ENCODE data around the gene TDRD6. TPM values are rescaled to one million over a fixed set of nuclear protein-coding genes. Genes with fewer than 3 reads are reported as not detected.
A peak's percentile ranks its signal among the peaks of the same experiment; 100 is the strongest.

The TDRD6 gene
- total RNA-seq, 1 donor from 2014 or later, result 0.52 TPM

- Histone ChIP-seq H3K27ac (ENCODE audit: low read depth, low read length) (no peak overlapping the region), H3K9ac (ENCODE audit: low read depth in 1 of 3, low read length in 3 of 3) (no peak overlapping the region), H3K9me3 (ENCODE audit: control insufficient read depth in 3 of 3, low read length in 3 of 3) (no peaks in the 10 kb centered on the region), H3K4me3 (ENCODE audit: low read length in 3 of 3) (no peak overlapping the region), H3K4me1 (ENCODE audit: control insufficient read depth in 3 of 3, insufficient read depth in 3 of 3, low read length in 3 of 3) (no peaks in the 10 kb centered on the region), H3K27me3 (ENCODE audit: control insufficient read depth in 3 of 3, insufficient read depth in 3 of 3, low read length in 3 of 3) (no peaks in the 10 kb centered on the region), H3K36me3 (ENCODE audit: control insufficient read depth in 3 of 3, insufficient read depth in 3 of 3, low read length in 3 of 3) (no peaks in the 10 kb centered on the region)
Observed at GRCh38 chr6:46715141-46715540, 27.5 kb downstream of the TDRD6 start.

GRCh38 chr6:46719099-46719498 lies 31.4 kb downstream of the TDRD6 start:
- no peaks in the 10 kb centered on the region for H3K4me1 ChIP-seq (ENCODE audit: control insufficient read depth in 3 of 3, insufficient read depth in 3 of 3, low read length in 3 of 3)
- no peak overlapping the region for H3K27ac ChIP-seq (ENCODE audit: low read depth, low read length)
- no peak overlapping the region for H3K4me3 ChIP-seq (ENCODE audit: low read length in 3 of 3)
- no peaks in the 10 kb centered on the region for H3K36me3 ChIP-seq (ENCODE audit: control insufficient read depth in 3 of 3, insufficient read depth in 3 of 3, low read length in 3 of 3)
- no peak overlapping the region for H3K9ac ChIP-seq (ENCODE audit: low read depth in 1 of 3, low read length in 3 of 3)
- no peaks in the 10 kb centered on the region for H3K9me3 ChIP-seq (ENCODE audit: control insufficient read depth in 3 of 3, low read length in 3 of 3)
- peaks cover 0 to 5% (median 0%) of the 10 kb centered on the region in 3 donors for H3K27me3 ChIP-seq (ENCODE audit: control insufficient read depth in 3 of 3, insufficient read depth in 3 of 3, low read length in 3 of 3)

GRCh38 chr6:46720401-46720800 lies 32.7 kb downstream of the TDRD6 start:
- Histone ChIP-seq H3K4me3 (ENCODE audit: low read length in 3 of 3) (no peak overlapping the region), H3K9me3 (ENCODE audit: control insufficient read depth in 3 of 3, low read length in 3 of 3) (no peaks in the 10 kb centered on the region), H3K36me3 (ENCODE audit: control insufficient read depth in 3 of 3, insufficient read depth in 3 of 3, low read length in 3 of 3) (no peaks in the 10 kb centered on the region), H3K27me3 (ENCODE audit: control insufficient read depth in 3 of 3, insufficient read depth in 3 of 3, low read length in 3 of 3) (peaks cover 0 to 5% (median 0%) of the 10 kb centered on the region in 3 donors), H3K4me1 (ENCODE audit: control insufficient read depth in 3 of 3, insufficient read depth in 3 of 3, low read length in 3 of 3) (no peaks in the 10 kb centered on the region), H3K9ac (ENCODE audit: low read depth in 1 of 3, low read length in 3 of 3) (no peak overlapping the region), H3K27ac (ENCODE audit: low read depth, low read length) (no peak overlapping the region)

GRCh38 chr6:46729787-46730326 lies 42.2 kb downstream of the TDRD6 start:
- no peak overlapping the region for H3K4me3 ChIP-seq (ENCODE audit: low read length in 3 of 3)
- no peak overlapping the region for H3K27ac ChIP-seq (ENCODE audit: low read depth, low read length)
- H3K4me1 ChIP-seq (ENCODE audit: control insufficient read depth in 3 of 3, insufficient read depth in 3 of 3, low read length in 3 of 3), result no peaks in the 10 kb centered on the region
- H3K36me3 ChIP-seq (ENCODE audit: control insufficient read depth in 3 of 3, insufficient read depth in 3 of 3, low read length in 3 of 3), result no peaks in the 10 kb centered on the region
- no peaks in the 10 kb centered on the region for H3K9me3 ChIP-seq (ENCODE audit: control insufficient read depth in 3 of 3, low read length in 3 of 3)
- H3K9ac ChIP-seq (ENCODE audit: low read depth in 1 of 3, low read length in 3 of 3), result no peak overlapping the region
- peaks cover 2 to 4% (median 3%) of the 10 kb centered on the region in 3 donors for H3K27me3 ChIP-seq (ENCODE audit: control insufficient read depth in 3 of 3, insufficient read depth in 3 of 3, low read length in 3 of 3)

GRCh38 chr6:46730921-46731461 lies 43.3 kb downstream of the TDRD6 start:
- no peak overlapping the region for H3K9ac ChIP-seq (ENCODE audit: low read depth in 1 of 3, low read length in 3 of 3)
- H3K27ac ChIP-seq (ENCODE audit: low read depth, low read length), result no peak overlapping the region
- H3K36me3 ChIP-seq (ENCODE audit: control insufficient read depth in 3 of 3, insufficient read depth in 3 of 3, low read length in 3 of 3), result no peaks in the 10 kb centered on the region
- H3K27me3 ChIP-seq (ENCODE audit: control insufficient read depth in 3 of 3, insufficient read depth in 3 of 3, low read length in 3 of 3), result peaks cover 2 to 11% (median 6%) of the 10 kb centered on the region in 3 donors
- H3K9me3 ChIP-seq (ENCODE audit: control insufficient read depth in 3 of 3, low read length in 3 of 3), result no peaks in the 10 kb centered on the region
- peaks cover 5 to 6% (median 6%) of the 10 kb centered on the region in 3 donors for H3K4me1 ChIP-seq (ENCODE audit: control insufficient read depth in 3 of 3, insufficient read depth in 3 of 3, low read length in 3 of 3)
- H3K4me3 ChIP-seq (ENCODE audit: low read length in 3 of 3), result no peak overlapping the region

GRCh38 chr6:46733341-46733801 lies 45.7 kb downstream of the TDRD6 start:
- Histone ChIP-seq H3K36me3 (ENCODE audit: control insufficient read depth in 3 of 3, insufficient read depth in 3 of 3, low read length in 3 of 3) (no peaks in the 10 kb centered on the region), H3K9me3 (ENCODE audit: control insufficient read depth in 3 of 3, low read length in 3 of 3) (no peaks in the 10 kb centered on the region), H3K4me3 (ENCODE audit: low read length in 3 of 3) (no peak overlapping the region), H3K27me3 (ENCODE audit: control insufficient read depth in 3 of 3, insufficient read depth in 3 of 3, low read length in 3 of 3) (peaks cover 5 to 17% (median 6%) of the 10 kb centered on the region in 3 donors), H3K4me1 (ENCODE audit: control insufficient read depth in 3 of 3, insufficient read depth in 3 of 3, low read length in 3 of 3) (peaks cover 5 to 6% (median 6%) of the 10 kb centered on the region in 3 donors), H3K27ac (ENCODE audit: low read depth, low read length) (no peak overlapping the region), H3K9ac (ENCODE audit: low read depth in 1 of 3, low read length in 3 of 3) (no peak overlapping the region)

GRCh38 chr6:46734867-46735719 lies 47.4 kb downstream of the TDRD6 start, which contains the start of gene PLA2G7:
Gene PLA2G7 (minus strand): TSS chr6:46735375. CDS start chr6:46722891, 12,484 bp downstream.
- peaks cover 3 to 17% (median 6%) of the 10 kb centered on the region in 3 donors for H3K27me3 ChIP-seq (ENCODE audit: control insufficient read depth in 3 of 3, insufficient read depth in 3 of 3, low read length in 3 of 3)

GRCh38 chr6:46735720-46736031 lies 48.0 kb downstream of the TDRD6 start:
- Histone ChIP-seq H3K4me3 (ENCODE audit: low read length in 3 of 3) (peak overlapping the region; percentile 65 to 70 (median 67)), H3K9me3 (ENCODE audit: control insufficient read depth in 3 of 3, low read length in 3 of 3) (no peaks in the 10 kb centered on the region), H3K9ac (ENCODE audit: low read depth in 1 of 3, low read length in 3 of 3) (peak overlapping the region in 1 of 3 donors; percentile 76), H3K27ac (ENCODE audit: low read depth, low read length) (no peak overlapping the region), H3K4me1 (ENCODE audit: control insufficient read depth in 3 of 3, insufficient read depth in 3 of 3, low read length in 3 of 3) (peaks cover 5 to 6% (median 6%) of the 10 kb centered on the region in 3 donors), H3K27me3 (ENCODE audit: control insufficient read depth in 3 of 3, insufficient read depth in 3 of 3, low read length in 3 of 3) (peaks cover 3 to 17% (median 6%) of the 10 kb centered on the region in 3 donors), H3K36me3 (ENCODE audit: control insufficient read depth in 3 of 3, insufficient read depth in 3 of 3, low read length in 3 of 3) (no peaks in the 10 kb centered on the region)

More at GRCh38 chr6:46734867-46735719, 47.4 kb downstream of the TDRD6 start, which contains the start of gene PLA2G7:
- Histone ChIP-seq H3K9me3 (ENCODE audit: control insufficient read depth in 3 of 3, low read length in 3 of 3) (no peaks in the 10 kb centered on the region), H3K36me3 (ENCODE audit: control insufficient read depth in 3 of 3, insufficient read depth in 3 of 3, low read length in 3 of 3) (no peaks in the 10 kb centered on the region), H3K4me1 (ENCODE audit: control insufficient read depth in 3 of 3, insufficient read depth in 3 of 3, low read length in 3 of 3) (peaks cover 5 to 6% (median 6%) of the 10 kb centered on the region in 3 donors), H3K27ac (ENCODE audit: low read depth, low read length) (no peak within 1 kb of the TSS), H3K4me3 (ENCODE audit: low read length in 3 of 3) (peak within 1 kb of the TSS; percentile 65 to 70 (median 67)), H3K9ac (ENCODE audit: low read depth in 1 of 3, low read length in 3 of 3) (peak within 1 kb of the TSS in 2 of 3 donors; percentile 28 to 76)

GRCh38 chr6:46736906-46737305 lies 49.2 kb downstream of the TDRD6 start:
- Histone ChIP-seq H3K4me1 (ENCODE audit: control insufficient read depth in 3 of 3, insufficient read depth in 3 of 3, low read length in 3 of 3) (peaks cover 5 to 6% (median 6%) of the 10 kb centered on the region in 3 donors), H3K27ac (ENCODE audit: low read depth, low read length) (no peak overlapping the region), H3K9me3 (ENCODE audit: control insufficient read depth in 3 of 3, low read length in 3 of 3) (no peaks in the 10 kb centered on the region), H3K27me3 (ENCODE audit: control insufficient read depth in 3 of 3, insufficient read depth in 3 of 3, low read length in 3 of 3) (peaks cover 3 to 17% (median 6%) of the 10 kb centered on the region in 3 donors), H3K36me3 (ENCODE audit: control insufficient read depth in 3 of 3, insufficient read depth in 3 of 3, low read length in 3 of 3) (no peaks in the 10 kb centered on the region), H3K9ac (ENCODE audit: low read depth in 1 of 3, low read length in 3 of 3) (no peak overlapping the region), H3K4me3 (ENCODE audit: low read length in 3 of 3) (no peak overlapping the region)

- H3K4me3 ChIP-seq (ENCODE audit: low read length in 3 of 3), result no peak overlapping the region
- no peaks in the 10 kb centered on the region for H3K36me3 ChIP-seq (ENCODE audit: control insufficient read depth in 3 of 3, insufficient read depth in 3 of 3, low read length in 3 of 3)
- H3K9me3 ChIP-seq (ENCODE audit: control insufficient read depth in 3 of 3, low read length in 3 of 3), result no peaks in the 10 kb centered on the region
- peaks cover 0 to 6% (median 6%) of the 10 kb centered on the region in 3 donors for H3K27me3 ChIP-seq (ENCODE audit: control insufficient read depth in 3 of 3, insufficient read depth in 3 of 3, low read length in 3 of 3)
- no peak overlapping the region for H3K27ac ChIP-seq (ENCODE audit: low read depth, low read length)
- H3K4me1 ChIP-seq (ENCODE audit: control insufficient read depth in 3 of 3, insufficient read depth in 3 of 3, low read length in 3 of 3), result no peaks in the 10 kb centered on the region
- no peak overlapping the region for H3K9ac ChIP-seq (ENCODE audit: low read depth in 1 of 3, low read length in 3 of 3)
Observed at GRCh38 chr6:46741482-46741881, 53.8 kb downstream of the TDRD6 start.
